Fibroblast of the aortic adventitia (primary cell): Measurements from ENCODE around the gene CD7. TPM values are rescaled to one million over a fixed set of nuclear protein-coding genes. Genes with fewer than 3 reads are reported as not detected.
"Not testable (repeated sequence)": the region's sequence is repeated elsewhere in the genome, so short reads cannot be mapped to it uniquely, and the experiment has no call there.

Experiments
- DNase-seq: peaks from one replicate; pipeline ENCODE4 v3.0.0-alpha.2; 2010; ENCODE audit warnings: low read depth
- H3K4me3 ChIP-seq: 2 replicates; pipeline ENCODE4 v1.5.1; 2011; ENCODE audit warnings: low read depth, mild to moderate bottlenecking, control low read depth, low read length, moderate library complexity
- CTCF ChIP-seq: IDR thresholded peaks from 2 replicates; pipeline ENCODE4 v1.5.1; 2011; ENCODE audit warnings: mild to moderate bottlenecking, low read length, control low read depth, inconsistent platforms; ENCODE audit not compliant: insufficient read depth
- total RNA-seq: library from RNA; depleted of rRNA; stranded (reverse); fragments of >200 nt; gene quantifications from 2 replicates; pipeline ENCODE4 v1.2.3, GENCODE V29; 2012; ENCODE audit warnings: low replicate concordance

The CD7 gene
- total RNA-seq, 1 donor = not detected

- no peak for TF ChIP-seq CTCF
- H3K4me3 ChIP-seq = no peak overlapping the region
- DNase-seq = no peak
Observed at GRCh38 chr17:82351254-82351712, 33.9 kb upstream of the CD7 start.

GRCh38 chr17:82350182-82351030 lies 33.0 kb upstream of the CD7 start:
- no peak for TF ChIP-seq CTCF
- DNase-seq = no peak
- no peak overlapping the region for H3K4me3 ChIP-seq

GRCh38 chr17:82349287-82349701 lies 31.9 kb upstream of the CD7 start:
- TF ChIP-seq CTCF = no peak
- H3K4me3 ChIP-seq = no peak overlapping the region
- peak; percentile 52 for DNase-seq

GRCh38 chr17:82348866-82349265 lies 31.5 kb upstream of the CD7 start:
- H3K4me3 ChIP-seq = no peak overlapping the region
- no peak for TF ChIP-seq CTCF
- DNase-seq = peak; percentile 34

GRCh38 chr17:82348434-82348833 lies 31.0 kb upstream of the CD7 start:
- H3K4me3 ChIP-seq = no peak overlapping the region
- DNase-seq = no peak
- no peak for TF ChIP-seq CTCF

GRCh38 chr17:82347994-82348393 lies 30.6 kb upstream of the CD7 start:
- not testable (repeated sequence) for DNase-seq, H3K4me3 ChIP-seq

- TF ChIP-seq CTCF = no peak
- no peak for DNase-seq
- H3K4me3 ChIP-seq = no peak overlapping the region
Observed at GRCh38 chr17:82346342-82347300, 29.2 kb upstream of the CD7 start.
